ENCODE data around the gene SETBP1. TPM values are rescaled to one million over a fixed set of nuclear protein-coding genes. Genes with fewer than 3 reads are reported as not detected.

SETBP1 gene
- total and polyA plus RNA-seq, 2 of the 8 experiments (the other 6 are each of a cell fraction or from before 2014, with no cell fraction given), result 2.0 to 6.5 TPM

DNA sequence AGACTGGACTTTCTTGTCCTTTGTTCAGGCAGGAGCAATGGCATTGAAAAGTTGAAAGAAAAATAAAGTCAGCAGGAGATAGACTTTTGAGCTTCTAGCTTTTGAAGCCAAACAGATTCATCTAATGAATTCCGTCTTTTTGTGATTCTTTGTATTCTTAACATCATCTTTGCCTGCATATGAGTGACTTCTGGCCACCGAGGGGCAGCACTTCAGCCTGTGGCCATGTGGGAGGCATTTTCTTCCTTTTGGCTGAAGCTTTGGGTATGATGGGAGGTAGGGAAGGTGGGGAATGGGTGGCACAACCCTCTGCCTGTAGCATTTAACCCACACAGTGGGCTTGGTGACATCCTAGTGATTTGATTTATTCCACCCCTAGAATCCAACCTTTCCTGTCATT lies 220.6 kb downstream of the SETBP1 start:
- Histone ChIP-seq H4K20me1 (replicated peaks in 1 of 2; ENCODE audit: control insufficient read depth in 1 of 2, insufficient read depth in 2 of 2, low read length in 2 of 2) (no peaks in the 10 kb centered on the region), H3K27me3 (replicated peaks in 1 of 4; ENCODE audit: control insufficient read depth in 3 of 4, extremely low read depth in 1 of 4, insufficient read depth in 3 of 4, low read length in 3 of 4) (no peaks in the 10 kb centered on the region), H4K5ac (ENCODE audit: insufficient read length, low read depth, low read length) (no peak overlapping the region), H2AFZ (ENCODE audit: low read length) (no peak overlapping the region), H3K4me1 (replicated peaks in 1 of 4; ENCODE audit: control insufficient read depth in 3 of 4, insufficient read depth in 4 of 4, low read length in 3 of 4) (0 out of 7 replicates have a peak, but pooled peaks cover 0 to 2% (median 0%) of the 10 kb centered on the region in 4 experiments), H2BK5ac (ENCODE audit: low read depth, low read length) (no peak overlapping the region), H4K91ac (replicated peaks; ENCODE audit: insufficient read length, low read length) (no peak overlapping the region), H2BK15ac (ENCODE audit: low read length) (no peak overlapping the region), H3K56ac (replicated peaks; ENCODE audit: insufficient read length, low read depth, low read length) (no peak overlapping the region), H3K14ac (ENCODE audit: insufficient read length) (no peak overlapping the region), H3K23me2 (ENCODE audit: low read depth, low read length) (no peaks in the 10 kb centered on the region), H2BK120ac (replicated peaks; ENCODE audit: low read depth, low read length) (no peak overlapping the region), H2BK20ac (ENCODE audit: low read length) (no peak overlapping the region), H3K4ac (replicated peaks; ENCODE audit: insufficient read length, low read depth, low read length) (no peak overlapping the region), H4K8ac (ENCODE audit: extremely low read depth, insufficient read depth, low read length) (no peak overlapping the region), H3K4me3 (ENCODE audit: extremely low read depth in 1 of 4, insufficient read depth in 2 of 4, low read depth in 3 of 4, low read length in 4 of 4) (no peak overlapping the region), H3K9me3 (ENCODE audit: insufficient read depth in 2 of 2, low read depth in 1 of 2, low read length in 1 of 2) (no peaks in the 10 kb centered on the region), H2BK12ac (ENCODE audit: low read depth, low read length) (no peak overlapping the region), H3K27ac (ENCODE audit: low read depth, low read length) (no peak overlapping the region), H3K4me2 (ENCODE audit: insufficient read depth in 1 of 2, low read depth in 2 of 2, low read length in 2 of 2) (no peak overlapping the region), H3K36me3 (ENCODE audit: control insufficient read depth in 2 of 4, insufficient read depth in 4 of 4, low read length in 3 of 4) (no peaks in the 10 kb centered on the region), H2AK5ac (ENCODE audit: low read depth, low read length) (no peak overlapping the region), H3K9ac (replicated peaks in 1 of 4; ENCODE audit: extremely low read depth in 1 of 4, low read depth in 3 of 4, low read length in 3 of 4) (no peak overlapping the region), H3K18ac (ENCODE audit: extremely low read depth, low read length) (no peak overlapping the region), H3K79me1 (ENCODE audit: low read depth, low read length) (no peaks in the 10 kb centered on the region), H3K23ac (ENCODE audit: insufficient read length) (no peak overlapping the region), H3K79me2 (ENCODE audit: control insufficient read depth in 1 of 2, insufficient read depth in 2 of 2, low read length in 2 of 2) (no peaks in the 10 kb centered on the region)
- ChIA-PET CTCF (ENCODE audit: partially characterized antibody) (interaction anchor here (0.6 to 3.2 kb wide), 18 partner anchors 9 to 484 kb away, joined by 3 to 12 read pairs (median 4); no protein-coding TSS in a partner anchor), POLR2A (ENCODE audit: partially characterized antibody) (no interaction called here)
- no peak for DNase-seq (ENCODE audit: low read depth in 1 of 2, low spot score in 2 of 2)
- no peak for TF ChIP-seq MAFK (IDR thresholded peaks at IDR 0.05; ENCODE audit: low read depth, low read length)
- TF ChIP-seq, protein P1, sequence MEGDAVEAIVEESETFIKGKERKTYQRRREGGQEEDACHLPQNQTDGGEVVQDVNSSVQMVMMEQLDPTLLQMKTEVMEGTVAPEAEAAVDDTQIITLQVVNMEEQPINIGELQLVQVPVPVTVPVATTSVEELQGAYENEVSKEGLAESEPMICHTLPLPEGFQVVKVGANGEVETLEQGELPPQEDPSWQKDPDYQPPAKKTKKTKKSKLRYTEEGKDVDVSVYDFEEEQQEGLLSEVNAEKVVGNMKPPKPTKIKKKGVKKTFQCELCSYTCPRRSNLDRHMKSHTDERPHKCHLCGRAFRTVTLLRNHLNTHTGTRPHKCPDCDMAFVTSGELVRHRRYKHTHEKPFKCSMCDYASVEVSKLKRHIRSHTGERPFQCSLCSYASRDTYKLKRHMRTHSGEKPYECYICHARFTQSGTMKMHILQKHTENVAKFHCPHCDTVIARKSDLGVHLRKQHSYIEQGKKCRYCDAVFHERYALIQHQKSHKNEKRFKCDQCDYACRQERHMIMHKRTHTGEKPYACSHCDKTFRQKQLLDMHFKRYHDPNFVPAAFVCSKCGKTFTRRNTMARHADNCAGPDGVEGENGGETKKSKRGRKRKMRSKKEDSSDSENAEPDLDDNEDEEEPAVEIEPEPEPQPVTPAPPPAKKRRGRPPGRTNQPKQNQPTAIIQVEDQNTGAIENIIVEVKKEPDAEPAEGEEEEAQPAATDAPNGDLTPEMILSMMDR (IDR thresholded peaks at IDR 0.05; ENCODE audit: control extremely low read depth in 1 of 3, insufficient read depth in 1 of 3, low read depth in 1 of 3, low read length in 3 of 3), result peak; percentile 37 to 45 (median 45)
- peak; percentile 41 to 59 for TF ChIP-seq RAD21 (IDR thresholded peaks at IDR 0.05 in 1 of 2, conservative IDR thresholded peaks at IDR 0.05 in 1 of 2; ENCODE audit: low read depth in 2 of 2, low read length in 2 of 2)
- peak; percentile 24 for FAIRE-seq
- 70% methylated on average over 2 of the region's 2 CpGs; no CpG with 5 or more reads in 1 of the 2 experiments for WGBS, 2 experiments (ENCODE audit: extremely low coverage in 1 of 2, insufficient coverage in 1 of 2, insufficient read length in 1 of 2, insufficient replicate concordance in 2 of 2, low coverage in 1 of 2, low lambda C conversion rate in 2 of 2, missing lambda C conversion rate in 1 of 2)

Data from H1 (cell line).